Stimulated activated CD4-positive, alpha-beta T cell treated with anti-CD3 and anti-CD28 coated beads, TNF-alpha, amount 100 ng/mL, for 4 hours (primary cell): Measurements from ENCODE around the gene BPIFB3.
"Not testable (repeated sequence)": the region's sequence is repeated elsewhere in the genome, so short reads cannot be mapped to it uniquely, and the experiment has no call there.

Experiments
- DNase-seq, 3 experiments: peaks; one replicate each; pipeline ENCODE4 v3.0.0-alpha.2; 2020; ENCODE audit warnings: low read depth in 3 of 3

The BPIFB3 gene

GRCh38 chr20:33084722-33085121 is 31.0 kb downstream of the BPIFB3 start:
- DNase-seq = no peak

- DNase-seq = no peak
Observed at GRCh38 chr20:33086052-33086722, 32.5 kb downstream of the BPIFB3 start.

DNA sequence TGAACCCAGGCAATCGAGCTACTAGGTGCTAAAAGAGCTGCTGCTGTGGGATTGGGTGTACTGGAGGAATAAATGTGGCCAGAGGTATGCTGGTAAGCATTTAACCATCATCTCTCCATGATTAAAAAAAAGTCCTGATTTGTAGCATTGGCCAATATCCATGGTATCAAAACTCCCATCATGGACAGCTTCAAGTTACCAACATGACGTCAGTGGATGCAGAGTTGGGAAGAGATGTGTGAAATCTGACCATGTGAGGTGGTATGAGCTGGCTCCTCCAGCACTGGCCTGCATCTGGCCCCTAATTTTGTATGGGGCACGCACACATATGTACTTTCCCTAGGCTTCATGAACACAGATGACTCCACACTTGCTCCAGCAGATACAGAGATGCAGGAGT is 37.4 kb downstream of the BPIFB3 start:
- DNase-seq = no peak

DNA sequence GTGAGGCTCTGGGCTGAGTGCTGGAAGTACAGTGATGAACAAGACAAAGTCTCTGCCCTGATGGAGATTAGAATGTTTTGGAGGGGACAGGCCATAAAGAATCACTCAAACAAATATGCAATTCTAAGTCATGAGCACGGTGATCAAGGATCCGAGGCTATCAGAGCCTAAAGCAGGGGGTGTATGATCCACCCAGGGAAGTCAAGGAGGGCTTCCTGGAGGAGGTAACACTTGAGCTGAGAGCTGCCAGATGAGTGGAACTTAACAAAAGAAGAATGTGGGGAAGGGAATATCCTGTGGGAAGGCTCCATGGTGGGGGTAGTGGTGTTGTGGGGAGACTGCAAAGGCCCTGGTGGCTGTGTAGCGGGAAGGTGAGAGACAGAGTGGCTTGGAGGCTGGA is 38.0 kb downstream of the BPIFB3 start:
- no peak for DNase-seq

GRCh38 chr20:33092361-33092760 is 38.7 kb downstream of the BPIFB3 start:
- no peak for DNase-seq

DNA sequence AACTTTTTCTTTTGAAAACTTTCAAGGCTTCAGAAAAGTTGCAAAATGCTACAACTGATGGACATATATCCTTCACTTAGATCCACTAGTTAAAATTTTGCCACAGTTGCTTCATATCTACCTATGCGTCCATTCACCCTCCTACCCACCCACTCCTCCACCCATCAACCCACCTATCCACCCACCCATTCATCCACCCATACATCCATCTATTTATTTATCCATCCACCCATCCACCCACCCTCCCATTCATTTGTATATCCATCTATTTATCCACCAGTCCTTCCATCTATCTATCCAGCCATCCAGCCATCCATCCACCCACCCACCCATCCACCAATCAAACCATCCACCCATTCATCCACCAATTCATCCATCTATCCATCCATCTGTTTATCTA is 39.4 kb downstream of the BPIFB3 start:
- no peak for DNase-seq

- no peak for DNase-seq
Observed at GRCh38 chr20:33093582-33093981, 39.9 kb downstream of the BPIFB3 start.

GRCh38 chr20:33095249-33095648 is 41.5 kb downstream of the BPIFB3 start:
- DNase-seq = no peak

- not testable (repeated sequence) for DNase-seq
Observed at GRCh38 chr20:33095902-33096584, 42.3 kb downstream of the BPIFB3 start.

DNA sequence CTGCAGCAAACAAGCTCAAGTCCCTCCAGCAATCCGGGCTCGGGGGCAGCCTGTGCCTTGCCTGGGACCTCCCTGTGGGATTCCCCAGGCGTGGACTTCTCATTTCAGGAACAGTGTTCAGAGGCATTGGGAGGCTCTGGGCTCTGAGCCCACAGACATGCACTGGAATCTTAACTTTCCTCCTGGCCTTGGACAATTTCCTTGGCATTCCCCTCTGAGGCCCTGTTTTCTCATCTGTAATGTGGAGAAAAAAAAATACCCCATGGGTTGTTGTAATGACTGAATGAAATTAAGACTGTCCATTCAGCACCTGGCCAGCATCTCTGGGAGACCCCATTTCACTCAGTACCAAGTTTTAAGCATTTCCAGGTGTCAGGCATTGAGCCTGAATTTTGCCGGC is 43.3 kb downstream of the BPIFB3 start:
- DNase-seq = no peak

- no peak for DNase-seq
Observed at GRCh38 chr20:33099843-33100538, 46.3 kb downstream of the BPIFB3 start.

DNA sequence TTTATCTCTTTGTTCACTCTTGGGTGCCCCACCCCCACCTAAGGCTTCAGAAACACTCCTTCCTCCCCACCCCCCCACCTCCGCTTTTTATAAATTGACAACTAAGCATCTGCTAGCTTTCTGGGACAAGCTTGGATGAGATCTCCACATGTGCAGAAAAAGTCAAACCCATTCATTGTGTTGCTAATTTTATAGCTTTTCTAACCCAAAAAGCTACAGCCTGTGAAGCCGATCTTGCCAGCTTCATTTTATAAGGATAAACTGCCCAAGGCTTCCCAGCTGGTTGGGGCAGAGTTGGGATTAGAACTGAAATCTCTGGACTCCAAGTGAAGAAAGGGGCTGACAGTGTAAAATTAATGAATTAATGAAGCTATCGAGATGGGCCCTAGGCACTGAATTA is 49.9 kb downstream of the BPIFB3 start:
- no peak for DNase-seq

DNA sequence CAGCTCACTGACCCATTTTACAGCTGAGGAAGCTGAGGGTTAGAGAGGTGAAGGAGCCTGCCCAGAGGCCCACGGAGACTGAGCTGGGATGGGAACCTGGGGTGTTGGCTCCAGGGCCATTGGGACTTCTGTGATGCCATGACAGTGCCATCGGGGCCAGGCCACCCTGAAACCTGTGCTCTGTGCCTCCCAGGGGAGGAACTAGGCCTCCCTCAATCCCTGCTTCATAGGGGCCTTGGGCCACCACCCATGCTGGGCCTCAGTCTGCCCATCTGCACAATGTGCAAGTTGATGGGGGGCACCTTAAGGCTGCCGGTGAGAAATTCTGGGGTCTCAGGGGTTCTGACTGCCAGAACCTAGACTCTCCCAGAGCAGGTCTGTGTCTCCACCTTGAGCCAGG is 50.6 kb downstream of the BPIFB3 start:
- no peak for DNase-seq

DNA sequence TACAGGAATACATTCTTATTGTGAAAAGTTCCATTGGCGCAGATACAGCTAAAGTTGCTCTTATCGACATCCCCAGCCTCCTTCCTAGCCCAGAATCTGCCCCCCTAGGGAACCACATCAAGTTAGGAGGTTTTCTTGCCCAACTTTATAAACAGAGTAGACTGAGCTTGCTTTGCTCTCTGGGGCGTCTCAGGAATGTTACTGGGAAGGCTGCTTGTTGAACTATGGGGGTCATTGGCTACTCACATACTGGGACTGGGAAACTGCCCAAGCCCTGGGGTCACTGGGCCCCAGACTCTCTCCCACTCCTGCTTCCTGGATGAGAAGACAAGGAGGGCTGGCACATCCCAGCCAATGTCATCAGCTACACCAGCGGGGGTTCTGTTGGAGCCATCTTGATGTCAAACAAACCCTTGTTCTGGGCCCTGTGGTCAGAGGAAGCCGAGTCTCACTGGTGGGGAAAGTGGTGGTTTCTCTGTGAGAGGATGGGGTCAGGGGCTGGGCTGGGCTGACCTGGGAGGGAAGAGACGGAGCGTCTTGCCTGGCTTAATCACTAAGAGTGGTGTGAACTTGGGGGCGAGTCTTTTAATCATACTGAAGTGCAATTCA is 51.7 kb downstream of the BPIFB3 start:
- DNase-seq = no peak

- not testable (repeated sequence) for DNase-seq
Observed at GRCh38 chr20:33106058-33106620, 52.4 kb downstream of the BPIFB3 start.

DNA sequence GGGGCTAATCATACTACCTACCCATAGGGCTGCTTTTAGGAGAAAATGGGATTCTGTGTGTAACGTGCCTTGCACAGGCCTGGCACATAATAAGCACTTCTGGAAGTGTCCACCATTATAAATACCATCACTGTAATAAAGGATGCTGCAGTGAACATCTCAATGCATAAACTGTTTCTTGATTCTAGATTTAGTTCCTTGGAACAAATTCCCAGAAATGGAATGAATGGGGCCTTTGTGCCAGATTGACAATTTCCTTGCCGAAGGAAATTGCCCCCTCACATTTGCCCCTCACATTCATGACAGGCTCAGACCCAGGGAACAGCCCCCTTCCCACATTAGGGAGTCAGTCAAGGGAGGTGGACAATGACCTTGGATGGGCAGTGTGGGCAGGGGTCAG is 55.0 kb downstream of the BPIFB3 start:
- DNase-seq = no peak

DNA sequence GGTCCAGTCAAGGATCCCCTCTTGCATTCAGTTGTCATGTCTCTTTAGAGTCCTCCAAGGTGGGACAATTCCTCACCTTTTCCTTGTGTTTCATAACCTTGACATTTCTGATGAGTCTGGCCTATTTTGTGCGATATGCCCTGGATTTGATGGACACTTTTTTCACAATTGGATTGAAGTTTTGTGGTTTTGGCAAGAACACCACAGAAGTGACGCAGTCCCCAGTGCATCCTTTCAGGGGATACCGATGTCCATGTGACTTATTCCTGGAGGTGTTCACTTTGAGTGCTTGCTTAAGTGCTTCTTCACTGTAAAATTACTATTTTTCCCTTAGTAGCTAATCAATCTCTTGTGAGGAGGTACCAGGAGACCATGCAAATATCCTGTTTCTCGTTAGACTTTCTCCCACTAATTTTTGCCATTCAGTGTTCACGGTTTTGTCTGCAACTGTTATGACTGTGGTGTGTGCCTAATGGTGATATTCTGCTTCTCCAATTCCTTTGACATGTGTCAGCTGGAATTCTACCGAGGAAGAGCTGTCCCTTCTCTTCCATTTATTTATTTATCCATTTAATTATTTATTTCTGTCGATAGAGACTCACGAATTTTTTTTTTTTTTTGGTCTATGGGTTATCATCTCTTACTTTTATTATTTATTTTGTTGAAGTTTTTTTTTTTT is 56.6 kb downstream of the BPIFB3 start:
- no peak for DNase-seq

- no peak for DNase-seq
Observed at GRCh38 chr20:33111306-33111705, 57.6 kb downstream of the BPIFB3 start.

GRCh38 chr20:33112547-33113386 is 59.1 kb downstream of the BPIFB3 start:
- DNase-seq = no peak

- DNase-seq = no peak
Observed at GRCh38 chr20:33113387-33113908, 59.7 kb downstream of the BPIFB3 start.
